ENCODE results near the gene AIDA.

DNA sequence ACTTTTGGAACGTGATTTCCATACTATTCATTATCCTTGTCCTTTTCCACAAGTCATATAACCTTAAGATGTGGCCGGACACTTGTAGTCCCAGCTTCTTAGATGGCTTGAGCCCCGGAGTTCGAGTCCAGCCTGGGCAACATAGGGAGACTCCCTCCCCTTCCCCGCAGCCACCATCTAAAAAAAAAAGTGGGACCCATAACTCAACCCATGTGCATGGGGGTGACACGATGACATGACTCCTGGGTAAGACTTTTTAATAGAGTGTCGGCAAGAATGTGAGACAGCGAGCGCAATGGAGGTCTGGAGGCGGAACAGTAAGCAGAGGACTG is 68.7 kb downstream of the AIDA start:
- TF ChIP-seq EZH2phosphoT487 (IDR thresholded peaks at IDR 0.05; ENCODE audit: borderline replicate concordance, low read length) (no peak), EZH2 (IDR thresholded peaks at IDR 0.05; ENCODE audit: low read length, unreplicated experiment) (no peak)
- TF ChIP-seq, protein P1, sequence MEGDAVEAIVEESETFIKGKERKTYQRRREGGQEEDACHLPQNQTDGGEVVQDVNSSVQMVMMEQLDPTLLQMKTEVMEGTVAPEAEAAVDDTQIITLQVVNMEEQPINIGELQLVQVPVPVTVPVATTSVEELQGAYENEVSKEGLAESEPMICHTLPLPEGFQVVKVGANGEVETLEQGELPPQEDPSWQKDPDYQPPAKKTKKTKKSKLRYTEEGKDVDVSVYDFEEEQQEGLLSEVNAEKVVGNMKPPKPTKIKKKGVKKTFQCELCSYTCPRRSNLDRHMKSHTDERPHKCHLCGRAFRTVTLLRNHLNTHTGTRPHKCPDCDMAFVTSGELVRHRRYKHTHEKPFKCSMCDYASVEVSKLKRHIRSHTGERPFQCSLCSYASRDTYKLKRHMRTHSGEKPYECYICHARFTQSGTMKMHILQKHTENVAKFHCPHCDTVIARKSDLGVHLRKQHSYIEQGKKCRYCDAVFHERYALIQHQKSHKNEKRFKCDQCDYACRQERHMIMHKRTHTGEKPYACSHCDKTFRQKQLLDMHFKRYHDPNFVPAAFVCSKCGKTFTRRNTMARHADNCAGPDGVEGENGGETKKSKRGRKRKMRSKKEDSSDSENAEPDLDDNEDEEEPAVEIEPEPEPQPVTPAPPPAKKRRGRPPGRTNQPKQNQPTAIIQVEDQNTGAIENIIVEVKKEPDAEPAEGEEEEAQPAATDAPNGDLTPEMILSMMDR (conservative IDR thresholded peaks at IDR 0.05; ENCODE audit: low read depth, low read length): no peak
